Loucy (cell line): ENCODE results near the gene FGFR3.
A peak's percentile ranks its signal among the peaks of the same experiment; 100 is the strongest.

Source experiments
- H2AFZ ChIP-seq: fragments of 200-600 bp; sonication (generic); 2 replicates; pipeline ENCODE4 v1.6.0; 2016; ENCODE audit warnings: antibody characterized with exemption, mild to moderate bottlenecking, low read length, moderate library complexity
- H3F3A ChIP-seq: fragments of 200-600 bp; 2 replicates; pipeline ENCODE4 v1.6.0; 2016; ENCODE audit warnings: antibody characterized with exemption, low read depth, mild to moderate bottlenecking
- H3K27me3 ChIP-seq: fragments of 200-600 bp; sonication (generic); 2 replicates; pipeline ENCODE4 v1.6.1; 2014; ENCODE audit warnings: low read length, mild to moderate bottlenecking; ENCODE audit not compliant: insufficient read depth, poor library complexity, severe bottlenecking
- H3K36me3 ChIP-seq: fragments of 200-600 bp; sonication (generic); 2 replicates; pipeline ENCODE4 v1.6.1; 2016; ENCODE audit warnings: low read length; ENCODE audit not compliant: insufficient read depth
- H3K4me1 ChIP-seq: fragments of 200-600 bp; sonication (generic); 2 replicates; pipeline ENCODE4 v1.5.1; 2014; ENCODE audit warnings: low read length, mild to moderate bottlenecking; ENCODE audit not compliant: insufficient read depth, poor library complexity, severe bottlenecking
- H3K4me2 ChIP-seq: fragments of 200-600 bp; sonication (generic); 2 replicates; pipeline ENCODE4 v1.6.0; 2014; ENCODE audit warnings: antibody characterized with exemption, low read length, low read depth, mild to moderate bottlenecking; ENCODE audit not compliant: poor library complexity, severe bottlenecking
- H3K4me3 ChIP-seq: fragments of 200-600 bp; sonication (generic); 2 replicates; pipeline ENCODE4 v1.5.1; 2014; ENCODE audit warnings: low read length, mild to moderate bottlenecking, mixed read lengths; ENCODE audit not compliant: poor library complexity, severe bottlenecking
- H3K79me2 ChIP-seq: fragments of 200-600 bp; sonication (generic); 2 replicates; pipeline ENCODE4 v1.6.1; 2014; ENCODE audit warnings: low read length; ENCODE audit not compliant: insufficient read depth
- H3K9ac ChIP-seq: fragments of 200-600 bp; sonication (generic); 2 replicates; pipeline ENCODE4 v1.6.0; 2014; ENCODE audit warnings: mild to moderate bottlenecking, low read depth, low read length, moderate library complexity; ENCODE audit not compliant: poor library complexity, severe bottlenecking
- H3K9me2 ChIP-seq: fragments of 200-600 bp; sonication (generic); replicated peaks from 2 replicates; pipeline ENCODE4 v1.6.1; 2016; ENCODE audit warnings: low read depth, low read length, mixed read lengths
- H3K9me3 ChIP-seq: fragments of 200-600 bp; sonication (generic); 2 replicates; pipeline ENCODE4 v1.6.1; 2014; ENCODE audit warnings: mild to moderate bottlenecking, antibody characterized with exemption, low read length, low read depth; ENCODE audit not compliant: insufficient read depth
- H4K20me1 ChIP-seq: fragments of 200-600 bp; sonication (generic); 2 replicates; pipeline ENCODE4 v1.6.0; 2014; ENCODE audit warnings: antibody characterized with exemption, low read length, mild to moderate bottlenecking; ENCODE audit not compliant: insufficient read depth, poor library complexity, severe bottlenecking
- CTCF ChIP-seq: fragments of 200-600 bp; sonication (generic); conservative IDR thresholded peaks from 2 replicates; pipeline ENCODE4 v1.5.1; 2014; ENCODE audit warnings: mild to moderate bottlenecking, antibody characterized with exemption, low read length
- EZH2phosphoT487 ChIP-seq: fragments of 200-600 bp; IDR thresholded peaks from 2 replicates; pipeline ENCODE4 v1.6.1; 2018; ENCODE audit warnings: antibody characterized with exemption, mild to moderate bottlenecking, moderate library complexity, borderline replicate concordance

Gene FGFR3

GRCh38 chr4:1790005-1790404, 3.1 kb upstream of the FGFR3 start:
- no peak for TF ChIP-seq EZH2phosphoT487
- no peak for TF ChIP-seq CTCF
- Histone ChIP-seq H3K9ac (no peak overlapping the region), H3F3A (no peaks in the 10 kb centered on the region), H3K36me3 (no peaks in the 10 kb centered on the region), H3K27me3 (no peaks in the 10 kb centered on the region), H3K79me2 (no peaks in the 10 kb centered on the region), H2AFZ (no peak overlapping the region), H3K4me2 (no peak overlapping the region), H3K9me2 (no peaks in the 10 kb centered on the region), H3K4me1 (no peaks in the 10 kb centered on the region), H3K9me3 (no peaks in the 10 kb centered on the region), H3K4me3 (no peak overlapping the region), H4K20me1 (no peaks in the 10 kb centered on the region)

GRCh38 chr4:1792158-1792831, 798 bp upstream of the FGFR3 start:
- Histone ChIP-seq H3K4me3 (no peak overlapping the region), H2AFZ (no peak overlapping the region), H3K9me2 (no peaks in the 10 kb centered on the region), H3K4me1 (no peaks in the 10 kb centered on the region), H3K36me3 (no peaks in the 10 kb centered on the region), H3K4me2 (no peak overlapping the region), H3K27me3 (no peaks in the 10 kb centered on the region), H3F3A (no peaks in the 10 kb centered on the region), H4K20me1 (no peaks in the 10 kb centered on the region), H3K9me3 (no peaks in the 10 kb centered on the region), H3K79me2 (no peaks in the 10 kb centered on the region), H3K9ac (no peak overlapping the region)
- no peak for TF ChIP-seq EZH2phosphoT487
- no peak for TF ChIP-seq CTCF

GRCh38 chr4:1793496-1793840, 375 bp downstream of the FGFR3 start:
- peak overlapping the region; percentile 60; the same call in 1 of the 2 replicates for H2AFZ ChIP-seq
- no peaks in the 10 kb centered on the region for H3K27me3 ChIP-seq
- no peaks in the 10 kb centered on the region for H4K20me1 ChIP-seq
- H3K4me1 ChIP-seq: no peaks in the 10 kb centered on the region
- H3K4me3 ChIP-seq: peak overlapping the region; percentile 59
- H3F3A ChIP-seq: no peaks in the 10 kb centered on the region
- no peaks in the 10 kb centered on the region for H3K36me3 ChIP-seq
- no peaks in the 10 kb centered on the region for H3K79me2 ChIP-seq
- no peak overlapping the region for H3K4me2 ChIP-seq
- no peaks in the 10 kb centered on the region for H3K9me3 ChIP-seq
- TF ChIP-seq EZH2phosphoT487 (no peak), CTCF (no peak)
- no peaks in the 10 kb centered on the region for H3K9me2 ChIP-seq
- H3K9ac ChIP-seq: no peak overlapping the region
